LNCaP clone FGC (cell line): ENCODE results near the gene CIDEA.
"Not testable (repeated sequence)": the region's sequence is repeated elsewhere in the genome, so short reads cannot be mapped to it uniquely, and the experiment has no call there.

Experiments
- DNase-seq: peaks from one replicate; pipeline ENCODE4 v3.0.0-alpha.2; 2011; ENCODE audit warnings: low read depth
- H3K4me3 ChIP-seq: 2 replicates; pipeline ENCODE4 v1.5.1; 2011; ENCODE audit warnings: mild to moderate bottlenecking, low read depth, low read length, control low read depth
- TF ChIP-seq, protein P1 (sequence below): IDR thresholded peaks from 2 replicates; pipeline ENCODE4 v1.5.1; 2012; ENCODE audit warnings: mild to moderate bottlenecking; ENCODE audit not compliant: control insufficient read depth, insufficient read depth; ENCODE audit errors: extremely low read depth

The CIDEA gene

GRCh38 chr18:12238826-12239225 is 15.3 kb upstream of the CIDEA start:
- TF ChIP-seq, protein P1, sequence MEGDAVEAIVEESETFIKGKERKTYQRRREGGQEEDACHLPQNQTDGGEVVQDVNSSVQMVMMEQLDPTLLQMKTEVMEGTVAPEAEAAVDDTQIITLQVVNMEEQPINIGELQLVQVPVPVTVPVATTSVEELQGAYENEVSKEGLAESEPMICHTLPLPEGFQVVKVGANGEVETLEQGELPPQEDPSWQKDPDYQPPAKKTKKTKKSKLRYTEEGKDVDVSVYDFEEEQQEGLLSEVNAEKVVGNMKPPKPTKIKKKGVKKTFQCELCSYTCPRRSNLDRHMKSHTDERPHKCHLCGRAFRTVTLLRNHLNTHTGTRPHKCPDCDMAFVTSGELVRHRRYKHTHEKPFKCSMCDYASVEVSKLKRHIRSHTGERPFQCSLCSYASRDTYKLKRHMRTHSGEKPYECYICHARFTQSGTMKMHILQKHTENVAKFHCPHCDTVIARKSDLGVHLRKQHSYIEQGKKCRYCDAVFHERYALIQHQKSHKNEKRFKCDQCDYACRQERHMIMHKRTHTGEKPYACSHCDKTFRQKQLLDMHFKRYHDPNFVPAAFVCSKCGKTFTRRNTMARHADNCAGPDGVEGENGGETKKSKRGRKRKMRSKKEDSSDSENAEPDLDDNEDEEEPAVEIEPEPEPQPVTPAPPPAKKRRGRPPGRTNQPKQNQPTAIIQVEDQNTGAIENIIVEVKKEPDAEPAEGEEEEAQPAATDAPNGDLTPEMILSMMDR = no peak
- no peak for DNase-seq
- no peak overlapping the region for H3K4me3 ChIP-seq

DNA sequence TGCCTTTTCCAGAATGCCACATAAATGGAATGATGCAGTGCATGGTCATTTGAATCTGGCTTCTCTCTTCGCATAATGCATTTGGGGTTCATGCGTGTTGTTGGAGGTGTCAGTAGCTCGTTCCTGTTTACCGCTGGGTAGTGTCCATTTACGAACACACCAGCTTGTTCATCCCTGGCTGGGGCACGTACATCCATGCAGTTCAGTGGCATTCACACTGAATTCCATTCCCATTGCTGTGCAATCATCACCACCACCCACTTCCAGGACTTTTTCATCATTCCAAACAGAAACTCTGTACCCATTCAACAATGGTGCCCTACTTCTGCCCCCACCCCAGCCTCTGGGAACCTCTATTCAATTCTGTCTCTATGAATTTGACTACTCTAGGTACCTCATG is 14.7 kb upstream of the CIDEA start:
- TF ChIP-seq, protein P1 = no peak
- H3K4me3 ChIP-seq = no peak overlapping the region
- no peak for DNase-seq

GRCh38 chr18:12242658-12243260 is 11.4 kb upstream of the CIDEA start:
- DNase-seq = no peak
- no peak overlapping the region for H3K4me3 ChIP-seq
- TF ChIP-seq, protein P1 = no peak

- not testable (repeated sequence) for H3K4me3 ChIP-seq, DNase-seq
Observed at GRCh38 chr18:12243272-12243671, 10.9 kb upstream of the CIDEA start.

- no peak for DNase-seq
Observed at GRCh38 chr18:12245793-12246135, 8.4 kb upstream of the CIDEA start.

GRCh38 chr18:12246849-12247808 is 7.0 kb upstream of the CIDEA start:
- TF ChIP-seq, protein P1 = no peak
- DNase-seq = no peak
- H3K4me3 ChIP-seq = no peak overlapping the region

More at GRCh38 chr18:12245793-12246135, 8.4 kb upstream of the CIDEA start:
- TF ChIP-seq, protein P1 = no peak
- H3K4me3 ChIP-seq = no peak overlapping the region

DNA sequence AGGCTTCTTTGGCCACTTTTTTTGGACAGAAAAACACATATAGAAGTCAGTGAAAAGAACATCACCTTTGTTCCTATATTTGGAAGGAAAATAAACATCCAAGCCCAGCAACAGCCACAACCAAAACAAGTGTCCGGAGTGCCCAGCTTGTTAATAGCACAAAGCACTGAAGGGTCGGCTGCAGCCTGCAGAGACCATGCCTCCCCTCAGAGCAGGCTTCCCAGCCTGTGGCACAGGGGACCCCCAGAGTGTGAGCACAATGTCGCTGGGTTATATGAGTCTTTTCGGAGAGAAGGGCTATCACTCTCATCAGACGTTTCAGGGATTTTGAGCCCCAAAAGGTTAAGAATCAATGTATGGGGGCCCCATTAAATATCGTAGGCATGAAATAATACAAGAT is 6.2 kb upstream of the CIDEA start:
- TF ChIP-seq, protein P1 = no peak
- H3K4me3 ChIP-seq = no peak overlapping the region
- DNase-seq = no peak
